Measurements from ENCODE around the gene PHACTR4.
"Not testable (repeated sequence)": the region's sequence is repeated elsewhere in the genome, so short reads cannot be mapped to it uniquely, and the experiment has no call there.

The PHACTR4 gene

GRCh38 chr1:28526886-28527285 is 157.3 kb downstream of the PHACTR4 start:
- DNase-seq: no peak

GRCh38 chr1:28530456-28530855 is 160.9 kb downstream of the PHACTR4 start:
- DNase-seq: no peak

- DNase-seq: no peak
Measured at GRCh38 chr1:28534671-28535070, 165.1 kb downstream of the PHACTR4 start.

DNA sequence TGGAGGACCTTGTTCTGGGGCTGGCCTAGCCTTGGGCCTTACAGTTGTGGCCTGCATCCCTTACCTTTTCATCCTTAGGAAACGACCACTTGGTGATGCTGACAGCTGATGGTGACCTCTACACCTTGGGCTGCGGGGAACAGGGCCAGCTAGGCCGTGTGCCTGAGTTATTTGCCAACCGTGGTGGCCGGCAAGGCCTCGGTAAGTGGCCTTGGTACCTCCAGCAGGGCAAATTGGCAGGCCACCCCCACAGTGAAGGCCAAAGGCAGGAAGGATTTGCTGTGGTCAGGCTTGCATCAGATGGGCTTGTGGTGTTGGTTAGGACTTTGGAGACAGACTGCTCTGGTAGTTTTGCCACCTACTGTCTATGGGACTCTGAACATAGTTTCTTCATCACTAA is 165.6 kb downstream of the PHACTR4 start:
- no peak for DNase-seq

DNA sequence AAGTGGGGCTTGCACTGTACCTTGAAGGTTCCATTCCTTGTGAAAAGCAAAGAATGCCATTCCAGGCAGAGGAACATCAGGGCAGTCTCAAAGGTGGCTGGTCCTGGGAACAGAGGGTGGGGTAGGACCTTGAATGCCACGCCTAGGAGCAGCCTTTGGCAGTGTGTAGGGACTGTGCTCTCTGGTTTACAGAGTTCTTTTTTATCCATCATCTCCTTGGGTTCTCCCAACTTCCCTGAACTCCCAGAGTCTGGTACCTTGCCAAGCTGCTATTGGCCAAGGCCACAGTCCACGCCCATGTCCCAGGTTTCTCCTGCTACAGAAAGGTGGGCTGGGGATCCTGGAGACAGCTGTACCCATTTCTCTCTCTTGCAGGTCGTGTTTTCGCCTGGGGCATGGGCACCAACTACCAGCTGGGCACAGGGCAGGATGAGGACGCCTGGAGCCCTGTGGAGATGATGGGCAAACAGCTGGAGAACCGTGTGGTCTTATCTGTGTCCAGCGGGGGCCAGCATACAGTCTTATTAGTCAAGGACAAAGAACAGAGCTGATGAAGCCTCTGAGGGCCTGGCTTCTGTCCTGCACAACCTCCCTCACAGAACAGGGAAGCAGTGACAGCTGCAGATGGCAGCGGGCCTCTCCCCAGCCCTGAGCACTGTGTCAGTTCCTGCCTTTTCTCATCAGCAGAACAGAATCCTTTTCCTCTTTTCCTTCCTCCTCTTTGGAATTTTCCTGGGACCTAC is 168.1 kb downstream of the PHACTR4 start:
- no peak for DNase-seq

GRCh38 chr1:28538286-28538685 is 168.7 kb downstream of the PHACTR4 start:
- no peak for DNase-seq

DNA sequence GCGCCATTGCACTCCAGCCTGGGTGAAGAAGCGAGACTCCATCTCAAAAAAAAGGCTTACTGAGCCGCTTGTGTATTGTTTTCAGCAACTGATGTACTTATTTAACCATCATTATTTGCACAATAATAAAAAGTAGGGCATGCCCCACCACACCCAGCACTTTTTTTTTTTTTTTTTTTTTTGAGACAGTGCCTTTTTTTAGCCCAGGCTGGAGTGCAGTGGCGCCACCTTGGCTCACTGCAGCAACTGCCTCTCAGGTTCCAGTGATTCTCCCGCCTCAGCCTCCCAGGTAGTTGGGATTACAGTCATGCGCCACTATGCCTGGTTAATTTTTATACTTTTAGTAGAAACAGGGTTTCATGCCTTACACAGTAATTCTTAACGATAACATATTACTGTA is 171.1 kb downstream of the PHACTR4 start:
- DNase-seq: no peak

DNA sequence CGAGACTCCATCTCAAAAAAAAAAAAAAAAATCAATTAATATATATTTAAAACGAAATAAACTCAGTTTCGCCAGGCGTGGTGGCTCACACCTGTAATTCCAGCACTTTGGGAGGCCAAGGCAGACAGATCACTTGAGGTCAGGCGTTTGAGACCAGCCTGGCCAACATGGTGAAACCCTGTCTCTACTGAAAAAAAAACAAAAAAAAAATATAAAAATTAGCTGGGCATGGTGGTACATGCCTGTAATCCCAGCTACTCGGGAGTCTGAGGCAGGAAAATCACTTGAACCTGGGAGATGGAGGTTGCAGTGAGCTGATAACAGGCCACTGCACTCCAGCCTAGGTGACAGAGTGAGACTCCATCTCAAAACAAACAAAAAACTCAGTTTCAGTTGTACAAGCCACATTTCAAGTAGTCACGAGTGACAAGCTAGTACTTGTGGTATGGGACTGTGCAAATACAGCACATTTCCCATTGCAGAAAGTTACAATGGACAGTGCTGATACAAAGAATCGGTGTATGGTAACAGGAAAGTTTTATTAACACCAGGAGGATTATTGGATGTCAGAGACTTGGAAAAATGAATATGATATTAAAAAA is 172.0 kb downstream of the PHACTR4 start:
- not testable (repeated sequence) for DNase-seq

DNA sequence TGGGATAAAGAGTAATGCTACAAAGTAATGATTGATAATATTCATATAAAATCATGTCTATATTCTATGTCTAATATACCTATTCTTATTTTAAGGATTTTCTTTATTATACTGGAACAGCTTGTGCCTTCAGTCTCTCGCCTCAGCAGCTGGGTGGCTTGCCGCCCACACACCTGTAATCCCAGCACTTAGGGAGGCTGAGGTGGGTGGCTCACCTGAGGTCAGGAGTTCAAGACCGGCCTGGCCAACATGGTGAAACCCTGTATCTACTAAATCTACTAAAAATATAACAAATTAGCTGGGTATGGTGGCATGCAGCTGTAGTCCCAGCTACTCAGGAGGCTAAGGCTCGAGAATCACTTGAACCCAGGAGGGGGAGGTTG is 175.7 kb downstream of the PHACTR4 start:
- no peak for DNase-seq

DNA sequence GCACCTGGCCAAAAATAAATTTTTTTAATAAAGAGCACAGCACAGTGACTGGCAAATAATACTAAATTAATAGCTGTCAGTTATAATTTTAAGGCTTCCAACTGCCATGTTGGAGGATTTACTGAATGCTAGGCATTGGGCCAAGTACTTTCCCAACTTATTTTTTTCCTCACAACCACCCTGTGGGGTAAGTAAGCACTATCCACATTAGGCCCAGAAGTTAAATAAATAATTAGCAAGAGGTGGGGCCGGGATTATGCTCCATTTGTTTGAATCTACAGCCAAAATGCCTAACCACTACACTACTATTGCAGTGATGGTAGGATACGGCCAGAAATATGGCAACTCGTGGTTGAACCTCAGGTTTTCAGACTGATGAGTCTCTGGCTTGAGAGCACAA is 178.8 kb downstream of the PHACTR4 start:
- DNase-seq: no peak
